Brain microvascular endothelial cell (primary cell): Measurements from ENCODE around the gene PXDN.
"Not testable (repeated sequence)": the region's sequence is repeated elsewhere in the genome, so short reads cannot be mapped to it uniquely, and the experiment has no call there.

Experiments
- DNase-seq: peaks from one replicate; pipeline ENCODE4 v3.0.0-alpha.2; 2020
- H3K27ac ChIP-seq: fragments of 250-450 bp; sonication (Bioruptor Pico); 2 replicates; pipeline ENCODE4 v1.5.1; 2020; ENCODE audit warnings: mild to moderate bottlenecking, moderate library complexity
- H3K27me3 ChIP-seq: fragments of 250-450 bp; sonication (Bioruptor Pico); replicated peaks from 2 replicates; pipeline ENCODE4 v1.5.1; 2020; ENCODE audit warnings: mild to moderate bottlenecking
- H3K36me3 ChIP-seq: fragments of 250-450 bp; sonication (Bioruptor Pico); replicated peaks from 2 replicates; pipeline ENCODE4 v1.5.1; 2020; ENCODE audit warnings: mild to moderate bottlenecking
- H3K4me3 ChIP-seq: 2 replicates; pipeline ENCODE4 v1.5.1; 2011; ENCODE audit warnings: low read depth, mild to moderate bottlenecking, control low read depth, low read length, moderate library complexity
- in situ Hi-C: cut with HindIII; loops from 2 replicates; pipeline ENCODE4 v1.10.0; 2017; ENCODE audit warnings: low sequenced_read_pairs, low pct_ligation_motif_present
- TF ChIP-seq, protein P1 (sequence below): IDR thresholded peaks from 2 replicates; pipeline ENCODE4 v1.5.1; 2011; ENCODE audit warnings: low read depth, mild to moderate bottlenecking, moderate library complexity, low read length, control low read depth, inconsistent platforms; ENCODE audit errors: missing control alignments

The PXDN gene

DNA sequence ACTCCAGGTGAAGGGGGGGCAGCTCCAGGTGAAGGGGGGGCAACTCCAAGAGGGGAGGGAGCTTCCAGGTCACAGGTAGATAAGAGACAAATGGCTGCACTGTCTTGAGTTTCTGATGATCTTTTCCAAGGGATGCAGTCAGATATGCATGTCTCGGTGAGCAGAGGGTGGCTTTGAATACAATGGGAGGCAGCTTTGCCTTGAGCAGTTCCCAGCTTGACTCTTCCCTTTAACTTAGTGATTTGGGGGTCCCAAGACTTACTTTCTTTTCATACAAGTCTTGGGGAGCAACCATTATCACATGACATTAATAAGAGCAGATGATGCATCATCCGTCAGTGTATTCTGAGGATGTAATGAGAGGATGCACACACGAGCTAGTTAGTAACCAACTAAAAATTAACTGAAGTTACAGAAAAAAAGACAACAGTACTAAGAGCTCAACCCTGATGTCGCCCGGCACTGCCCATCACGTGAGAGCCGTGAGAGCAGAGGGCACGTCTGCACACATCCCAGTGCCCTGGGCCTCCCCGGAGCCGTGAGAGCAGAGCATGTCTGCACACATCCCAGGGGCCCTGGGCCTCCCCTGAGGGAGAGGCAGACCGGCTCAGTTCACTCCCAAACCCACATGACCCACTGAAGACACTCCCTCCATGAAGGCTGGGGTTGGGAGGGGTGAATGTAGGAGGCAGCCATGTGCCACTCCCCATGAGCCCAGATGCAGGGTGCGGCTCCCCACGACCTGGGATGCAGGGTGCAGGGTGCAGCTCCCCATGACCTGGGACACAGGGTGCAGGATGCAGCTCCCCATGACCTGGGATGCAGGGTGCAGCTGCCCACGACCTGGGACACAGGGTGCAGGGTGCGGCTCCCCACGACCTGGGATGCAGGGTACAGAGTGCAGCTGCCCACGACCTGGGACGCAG lies 39.4 kb downstream of the PXDN start:
- Histone ChIP-seq H3K27ac (no peak overlapping the region), H3K4me3 (no peak overlapping the region), H3K36me3 (no peaks in the 10 kb centered on the region), H3K27me3 (no peaks in the 10 kb centered on the region)
- TF ChIP-seq, protein P1, sequence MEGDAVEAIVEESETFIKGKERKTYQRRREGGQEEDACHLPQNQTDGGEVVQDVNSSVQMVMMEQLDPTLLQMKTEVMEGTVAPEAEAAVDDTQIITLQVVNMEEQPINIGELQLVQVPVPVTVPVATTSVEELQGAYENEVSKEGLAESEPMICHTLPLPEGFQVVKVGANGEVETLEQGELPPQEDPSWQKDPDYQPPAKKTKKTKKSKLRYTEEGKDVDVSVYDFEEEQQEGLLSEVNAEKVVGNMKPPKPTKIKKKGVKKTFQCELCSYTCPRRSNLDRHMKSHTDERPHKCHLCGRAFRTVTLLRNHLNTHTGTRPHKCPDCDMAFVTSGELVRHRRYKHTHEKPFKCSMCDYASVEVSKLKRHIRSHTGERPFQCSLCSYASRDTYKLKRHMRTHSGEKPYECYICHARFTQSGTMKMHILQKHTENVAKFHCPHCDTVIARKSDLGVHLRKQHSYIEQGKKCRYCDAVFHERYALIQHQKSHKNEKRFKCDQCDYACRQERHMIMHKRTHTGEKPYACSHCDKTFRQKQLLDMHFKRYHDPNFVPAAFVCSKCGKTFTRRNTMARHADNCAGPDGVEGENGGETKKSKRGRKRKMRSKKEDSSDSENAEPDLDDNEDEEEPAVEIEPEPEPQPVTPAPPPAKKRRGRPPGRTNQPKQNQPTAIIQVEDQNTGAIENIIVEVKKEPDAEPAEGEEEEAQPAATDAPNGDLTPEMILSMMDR, result no peak
- peak; percentile 18 for DNase-seq
- in situ Hi-C loops, result no loop called here

DNA sequence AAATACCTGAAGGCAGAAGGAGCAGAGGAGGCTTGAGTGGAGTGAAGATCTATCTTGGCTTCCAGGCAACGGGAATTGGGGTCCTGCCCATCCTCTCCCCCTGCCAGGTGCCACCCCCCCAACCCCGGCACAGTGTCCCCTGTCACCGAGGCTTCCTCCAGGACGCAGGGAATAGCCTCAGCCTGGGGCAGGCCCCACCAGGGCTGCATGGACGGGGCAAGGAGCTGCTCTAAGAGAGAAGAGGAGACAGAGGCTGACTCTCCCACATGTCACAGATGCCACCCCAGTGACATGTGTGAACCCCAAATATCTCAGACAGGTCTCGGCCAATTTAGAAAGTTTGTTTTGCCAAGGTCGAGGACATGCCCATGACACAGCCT lies 42.1 kb downstream of the PXDN start:
- no peak for DNase-seq
- TF ChIP-seq, protein P1, result no peak
- Histone ChIP-seq H3K4me3 (no peak overlapping the region), H3K27ac (no peak overlapping the region), H3K27me3 (no peaks in the 10 kb centered on the region), H3K36me3 (no peaks in the 10 kb centered on the region)
- in situ Hi-C loops, result no loop called here

- Histone ChIP-seq H3K27ac (no peak overlapping the region), H3K4me3 (no peak overlapping the region), H3K36me3 (no peaks in the 10 kb centered on the region), H3K27me3 (no peaks in the 10 kb centered on the region)
- DNase-seq, result no peak
- in situ Hi-C loops, result no loop called here
- TF ChIP-seq, protein P1, result no peak
Observed at GRCh38 chr2:1701556-1702185, 42.6 kb downstream of the PXDN start.

GRCh38 chr2:1701020-1701419 lies 43.3 kb downstream of the PXDN start:
- no peak for DNase-seq
- Histone ChIP-seq H3K36me3 (no peaks in the 10 kb centered on the region), H3K4me3 (no peak overlapping the region), H3K27me3 (no peaks in the 10 kb centered on the region), H3K27ac (no peak overlapping the region)
- TF ChIP-seq, protein P1, result no peak
- in situ Hi-C loops, result no loop called here

GRCh38 chr2:1700427-1700826 lies 43.9 kb downstream of the PXDN start:
- H3K36me3 ChIP-seq, in situ Hi-C loops, H3K27ac ChIP-seq, DNase-seq, H3K27me3 ChIP-seq, H3K4me3 ChIP-seq: not testable (repeated sequence)

DNA sequence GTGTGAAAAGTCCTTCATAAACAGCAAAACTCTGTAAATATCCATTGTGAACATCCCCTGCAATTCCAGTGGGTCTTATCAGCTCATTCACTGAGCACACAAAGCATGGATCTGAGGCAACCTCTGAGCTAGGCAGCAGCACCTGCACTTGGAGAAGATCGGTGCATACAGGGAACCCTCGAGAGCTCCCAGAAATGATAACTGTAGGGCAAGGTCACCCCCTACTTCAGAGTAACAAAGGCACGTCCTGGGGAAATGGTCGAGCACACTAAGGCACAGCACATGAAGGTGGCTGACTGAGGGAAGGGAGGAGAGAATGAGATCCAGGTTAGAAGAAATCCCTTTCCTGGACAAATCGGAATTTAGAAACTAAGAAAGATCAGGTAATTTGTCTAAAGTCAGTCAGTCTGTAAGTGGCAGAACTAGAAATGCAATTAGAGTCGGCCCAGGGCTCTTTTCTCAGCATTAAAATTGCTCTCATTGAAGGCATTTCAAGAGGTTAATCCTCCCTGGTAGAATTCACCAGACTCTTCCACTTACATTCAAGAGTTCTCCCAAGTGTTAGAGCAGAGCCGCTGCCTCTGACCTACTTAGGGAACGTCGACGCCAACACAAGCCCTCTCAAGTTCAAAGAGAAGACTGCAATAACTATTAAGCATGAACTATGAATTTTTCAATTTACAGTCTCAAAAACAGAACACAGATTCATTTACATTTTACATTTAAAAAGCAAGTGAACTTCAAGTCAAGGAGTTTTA lies 45.9 kb downstream of the PXDN start:
- TF ChIP-seq, protein P1, result no peak
- DNase-seq, result no peak
- in situ Hi-C loops, result no loop called here
- H3K36me3 ChIP-seq, result no peaks in the 10 kb centered on the region
- no peak overlapping the region for H3K4me3 ChIP-seq
- no peaks in the 10 kb centered on the region for H3K27me3 ChIP-seq
- H3K27ac ChIP-seq, result no peak overlapping the region
